C4-2B (cell line): ENCODE results near the gene FAM131A.

Source experiments
- ZFX ChIP-seq: fragments of 450-650 bp; IDR thresholded peaks from 2 replicates; pipeline ENCODE4 v1.6.1; 2017
- TF ChIP-seq, protein P1 (sequence below): fragments of 450-650 bp; conservative IDR thresholded peaks from 2 replicates; pipeline ENCODE4 v1.5.1; 2017; ENCODE audit warnings: mild to moderate bottlenecking

DNA sequence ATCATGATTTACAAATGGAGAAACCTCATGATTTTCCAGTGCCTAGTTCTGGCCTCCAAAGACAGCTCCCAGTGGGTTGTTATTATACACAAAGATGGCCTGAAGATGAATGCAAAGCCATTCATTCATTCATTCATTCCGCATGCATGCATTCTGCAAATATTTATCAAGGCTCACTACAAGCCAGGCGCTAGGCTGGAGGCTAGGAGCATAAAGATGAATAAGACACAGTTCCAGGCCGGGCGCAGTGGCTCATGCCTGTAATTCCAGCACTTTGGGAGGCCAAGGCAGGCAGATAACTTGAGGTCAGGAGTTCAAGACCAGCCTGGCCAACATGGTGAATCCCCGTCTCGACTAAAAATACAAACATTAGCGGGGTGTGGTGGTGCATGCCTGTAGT, 40.8 kb upstream of the FAM131A start:
- TF ChIP-seq, protein P1, sequence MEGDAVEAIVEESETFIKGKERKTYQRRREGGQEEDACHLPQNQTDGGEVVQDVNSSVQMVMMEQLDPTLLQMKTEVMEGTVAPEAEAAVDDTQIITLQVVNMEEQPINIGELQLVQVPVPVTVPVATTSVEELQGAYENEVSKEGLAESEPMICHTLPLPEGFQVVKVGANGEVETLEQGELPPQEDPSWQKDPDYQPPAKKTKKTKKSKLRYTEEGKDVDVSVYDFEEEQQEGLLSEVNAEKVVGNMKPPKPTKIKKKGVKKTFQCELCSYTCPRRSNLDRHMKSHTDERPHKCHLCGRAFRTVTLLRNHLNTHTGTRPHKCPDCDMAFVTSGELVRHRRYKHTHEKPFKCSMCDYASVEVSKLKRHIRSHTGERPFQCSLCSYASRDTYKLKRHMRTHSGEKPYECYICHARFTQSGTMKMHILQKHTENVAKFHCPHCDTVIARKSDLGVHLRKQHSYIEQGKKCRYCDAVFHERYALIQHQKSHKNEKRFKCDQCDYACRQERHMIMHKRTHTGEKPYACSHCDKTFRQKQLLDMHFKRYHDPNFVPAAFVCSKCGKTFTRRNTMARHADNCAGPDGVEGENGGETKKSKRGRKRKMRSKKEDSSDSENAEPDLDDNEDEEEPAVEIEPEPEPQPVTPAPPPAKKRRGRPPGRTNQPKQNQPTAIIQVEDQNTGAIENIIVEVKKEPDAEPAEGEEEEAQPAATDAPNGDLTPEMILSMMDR: no peak
- no peak for TF ChIP-seq ZFX
